ENCODE data around the gene BACH2. TPM values are rescaled to one million over a fixed set of nuclear protein-coding genes. Genes with fewer than 3 reads are reported as not detected.

Gene BACH2
- total RNA-seq, 1 donor from 2014 or later: 3.9 TPM

DNA sequence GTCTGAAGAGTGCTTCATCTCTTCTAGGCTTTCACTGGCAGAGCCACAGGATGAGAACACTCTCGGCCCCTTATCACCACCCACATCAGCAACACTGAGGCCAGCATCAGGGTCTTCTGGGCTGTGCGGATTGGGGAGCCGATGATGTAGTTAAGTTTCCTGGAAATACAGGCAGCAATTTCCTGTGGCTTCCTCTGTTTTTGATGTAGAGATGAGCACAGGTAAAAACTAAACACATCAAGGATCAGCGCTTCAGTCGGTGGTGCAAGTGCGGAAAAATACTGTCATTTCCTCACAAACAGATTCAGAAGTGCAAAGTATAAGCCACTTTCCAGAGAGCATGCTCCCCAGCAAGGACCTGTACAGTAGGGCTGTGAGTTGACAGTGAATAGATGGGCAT lies 62.6 kb downstream of the BACH2 start:
- H3K4me3 Mint-ChIP-seq: no peak overlapping the region
- Histone ChIP-seq H3K79me2 (ENCODE audit: low read depth) (no peaks in the 10 kb centered on the region), H3K4me1 (no peaks in the 10 kb centered on the region), H3F3A (ENCODE audit: low read depth) (no peaks in the 10 kb centered on the region), H2AFZ (replicated peaks) (no peak overlapping the region), H3K4me3 (no peak overlapping the region), H4K20me1 (ENCODE audit: low read depth) (no peaks in the 10 kb centered on the region), H3K27ac (no peak overlapping the region), H3K27me3 (no peaks in the 10 kb centered on the region), H3K36me3 (no peaks in the 10 kb centered on the region), H3K9me3 (ENCODE audit: low read depth) (no peaks in the 10 kb centered on the region), H3K4me2 (no peak overlapping the region), H3K9ac (no peak overlapping the region)
- no peaks in the 10 kb centered on the region for H3K9me3 Mint-ChIP-seq
- H3K27ac Mint-ChIP-seq: no peak overlapping the region
- TF ChIP-seq EZH2phosphoT487 (IDR thresholded peaks at IDR 0.05) (no peak), EZH2 (IDR thresholded peaks at IDR 0.05) (no peak)
- TF ChIP-seq, protein P1, sequence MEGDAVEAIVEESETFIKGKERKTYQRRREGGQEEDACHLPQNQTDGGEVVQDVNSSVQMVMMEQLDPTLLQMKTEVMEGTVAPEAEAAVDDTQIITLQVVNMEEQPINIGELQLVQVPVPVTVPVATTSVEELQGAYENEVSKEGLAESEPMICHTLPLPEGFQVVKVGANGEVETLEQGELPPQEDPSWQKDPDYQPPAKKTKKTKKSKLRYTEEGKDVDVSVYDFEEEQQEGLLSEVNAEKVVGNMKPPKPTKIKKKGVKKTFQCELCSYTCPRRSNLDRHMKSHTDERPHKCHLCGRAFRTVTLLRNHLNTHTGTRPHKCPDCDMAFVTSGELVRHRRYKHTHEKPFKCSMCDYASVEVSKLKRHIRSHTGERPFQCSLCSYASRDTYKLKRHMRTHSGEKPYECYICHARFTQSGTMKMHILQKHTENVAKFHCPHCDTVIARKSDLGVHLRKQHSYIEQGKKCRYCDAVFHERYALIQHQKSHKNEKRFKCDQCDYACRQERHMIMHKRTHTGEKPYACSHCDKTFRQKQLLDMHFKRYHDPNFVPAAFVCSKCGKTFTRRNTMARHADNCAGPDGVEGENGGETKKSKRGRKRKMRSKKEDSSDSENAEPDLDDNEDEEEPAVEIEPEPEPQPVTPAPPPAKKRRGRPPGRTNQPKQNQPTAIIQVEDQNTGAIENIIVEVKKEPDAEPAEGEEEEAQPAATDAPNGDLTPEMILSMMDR (IDR thresholded peaks at IDR 0.05): no peak
- peaks cover 2% of the 10 kb centered on the region for H3K27me3 Mint-ChIP-seq (ENCODE audit: insufficient read depth, low read depth)
- H3K4me1 Mint-ChIP-seq: peaks cover 34% of the 10 kb centered on the region
- no peaks in the 10 kb centered on the region for H3K36me3 Mint-ChIP-seq
- no peak for DNase-seq (ENCODE audit: low spot score)

DNA sequence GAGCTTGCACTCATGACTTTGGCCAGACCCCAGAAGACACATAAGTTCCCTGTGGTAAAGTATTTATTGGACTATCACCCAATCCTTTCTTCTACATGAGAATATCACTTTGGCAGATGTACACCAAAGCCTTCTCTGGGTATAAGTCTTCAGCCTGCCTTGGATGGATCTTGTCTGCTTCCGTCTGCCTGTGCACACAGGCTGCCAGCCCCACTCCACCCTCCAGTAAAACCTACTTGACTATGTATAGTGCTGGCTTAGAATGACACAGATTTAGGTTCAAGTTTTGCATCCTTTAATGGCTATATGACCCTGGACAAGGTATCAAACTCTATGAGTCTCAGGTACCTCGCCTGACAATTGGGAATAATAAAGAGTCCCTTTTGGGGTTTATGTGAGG lies 63.4 kb downstream of the BACH2 start:
- H3F3A ChIP-seq (ENCODE audit: low read depth): no peaks in the 10 kb centered on the region
- DNase-seq (ENCODE audit: low spot score): no peak
- no peak overlapping the region for H3K27ac ChIP-seq
- Mint-ChIP-seq H3K9me3 (no peaks in the 10 kb centered on the region), H3K4me3 (no peak overlapping the region), H3K27me3 (ENCODE audit: insufficient read depth, low read depth) (peaks cover 2% of the 10 kb centered on the region), H3K27ac (no peak overlapping the region), H3K4me1 (peaks cover 35% of the 10 kb centered on the region), H3K36me3 (no peaks in the 10 kb centered on the region)
- no peaks in the 10 kb centered on the region for H3K36me3 ChIP-seq
- no peaks in the 10 kb centered on the region for H3K27me3 ChIP-seq
- no peaks in the 10 kb centered on the region for H3K9me3 ChIP-seq (ENCODE audit: low read depth)
- H3K4me3 ChIP-seq: no peak overlapping the region
- H3K4me1 ChIP-seq: no peaks in the 10 kb centered on the region
- H3K9ac ChIP-seq: no peak overlapping the region
- TF ChIP-seq, protein P1 (IDR thresholded peaks at IDR 0.05): no peak
- no peaks in the 10 kb centered on the region for H3K79me2 ChIP-seq (ENCODE audit: low read depth)
- H4K20me1 ChIP-seq (ENCODE audit: low read depth): no peaks in the 10 kb centered on the region
- no peak overlapping the region for H3K4me2 ChIP-seq
- H2AFZ ChIP-seq (replicated peaks): no peak overlapping the region

DNA sequence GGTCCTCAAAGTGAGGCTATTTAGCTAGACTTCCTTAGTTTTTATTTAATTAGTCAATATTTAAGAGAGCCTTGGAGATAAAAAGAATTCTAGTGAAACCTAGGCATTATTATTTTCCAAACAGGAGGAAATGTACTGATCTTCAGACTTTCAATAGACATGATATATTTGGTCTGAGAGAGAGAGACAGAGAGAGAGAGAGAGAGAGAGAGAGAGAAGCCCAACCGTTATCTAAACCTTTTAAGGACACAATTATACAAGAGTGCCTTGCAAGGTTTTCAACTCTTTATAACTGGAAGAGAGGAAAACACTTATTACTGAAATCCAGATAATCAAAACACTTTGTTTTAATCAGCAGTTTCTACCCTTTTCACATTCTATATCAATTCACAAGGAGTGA lies 64.8 kb downstream of the BACH2 start:
- no peaks in the 10 kb centered on the region for H3K9me3 ChIP-seq (ENCODE audit: low read depth)
- H3K27ac ChIP-seq: no peak overlapping the region
- no peak overlapping the region for H3K4me2 ChIP-seq
- H3K36me3 ChIP-seq: no peaks in the 10 kb centered on the region
- H3K4me3 ChIP-seq: no peak overlapping the region
- DNase-seq (ENCODE audit: low spot score): no peak
- Mint-ChIP-seq H3K36me3 (no peaks in the 10 kb centered on the region), H3K27me3 (ENCODE audit: insufficient read depth, low read depth) (peaks cover 2% of the 10 kb centered on the region), H3K4me3 (no peak overlapping the region), H3K4me1 (peaks cover 49% of the 10 kb centered on the region), H3K27ac (no peak overlapping the region), H3K9me3 (no peaks in the 10 kb centered on the region)
- no peaks in the 10 kb centered on the region for H3K79me2 ChIP-seq (ENCODE audit: low read depth)
- peaks cover 12% of the 10 kb centered on the region for H3K4me1 ChIP-seq
- H3K9ac ChIP-seq: no peak overlapping the region
- H3F3A ChIP-seq (ENCODE audit: low read depth): no peaks in the 10 kb centered on the region
- H3K27me3 ChIP-seq: no peaks in the 10 kb centered on the region
- H4K20me1 ChIP-seq (ENCODE audit: low read depth): no peaks in the 10 kb centered on the region
- TF ChIP-seq EZH2 (IDR thresholded peaks at IDR 0.05) (no peak), EZH2phosphoT487 (IDR thresholded peaks at IDR 0.05) (no peak)
- TF ChIP-seq, protein P1 (IDR thresholded peaks at IDR 0.05): no peak
- H2AFZ ChIP-seq (replicated peaks): no peak overlapping the region

DNA sequence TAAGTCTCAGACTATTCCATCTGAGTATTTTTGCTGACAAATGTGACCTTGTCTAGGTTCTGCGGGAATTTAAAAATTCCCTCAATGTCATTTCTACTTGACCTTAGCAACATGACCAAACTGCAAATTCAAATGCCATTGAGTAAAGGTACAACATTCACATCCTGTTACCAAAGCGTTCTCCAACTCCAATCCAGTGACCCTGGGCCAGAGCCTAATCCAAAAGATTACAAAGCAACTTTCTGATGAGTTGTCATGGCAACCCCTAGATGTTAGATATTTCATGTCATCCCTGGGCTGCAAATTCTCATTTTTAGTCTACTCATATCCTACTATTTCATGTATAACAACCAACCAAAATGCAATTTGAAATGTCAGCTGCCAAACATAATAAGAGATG lies 65.3 kb downstream of the BACH2 start:
- H3K4me1 Mint-ChIP-seq: peaks cover 53% of the 10 kb centered on the region
- Histone ChIP-seq H3K9me3 (ENCODE audit: low read depth) (no peaks in the 10 kb centered on the region), H3K4me3 (no peak overlapping the region), H3F3A (ENCODE audit: low read depth) (no peaks in the 10 kb centered on the region), H3K9ac (no peak overlapping the region), H4K20me1 (ENCODE audit: low read depth) (no peaks in the 10 kb centered on the region), H3K4me1 (peaks cover 16% of the 10 kb centered on the region), H2AFZ (replicated peaks) (no peak overlapping the region), H3K36me3 (no peaks in the 10 kb centered on the region), H3K4me2 (no peak overlapping the region), H3K27me3 (no peaks in the 10 kb centered on the region), H3K27ac (no peak overlapping the region), H3K79me2 (ENCODE audit: low read depth) (no peaks in the 10 kb centered on the region)
- TF ChIP-seq EZH2 (IDR thresholded peaks at IDR 0.05): no peak
- TF ChIP-seq EZH2phosphoT487 (IDR thresholded peaks at IDR 0.05): no peak
- TF ChIP-seq, protein P1 (IDR thresholded peaks at IDR 0.05): no peak
- DNase-seq (ENCODE audit: low spot score): no peak
- no peaks in the 10 kb centered on the region for H3K9me3 Mint-ChIP-seq
- H3K27me3 Mint-ChIP-seq (ENCODE audit: insufficient read depth, low read depth): peaks cover 2% of the 10 kb centered on the region
- H3K4me3 Mint-ChIP-seq: no peak overlapping the region
- no peaks in the 10 kb centered on the region for H3K36me3 Mint-ChIP-seq
- no peak overlapping the region for H3K27ac Mint-ChIP-seq

Measured in neural progenitor cell (in vitro differentiated cells).